DMS79 (cell line): Measurements from ENCODE around the gene CERS6.
A peak's percentile ranks its signal among the peaks of the same experiment; 100 is the strongest.

Source experiments
- DNase-seq: peaks from one replicate; lab custom pipeline; 2025; lab: John Stamatoyannopoulos, UW

Gene CERS6

DNA sequence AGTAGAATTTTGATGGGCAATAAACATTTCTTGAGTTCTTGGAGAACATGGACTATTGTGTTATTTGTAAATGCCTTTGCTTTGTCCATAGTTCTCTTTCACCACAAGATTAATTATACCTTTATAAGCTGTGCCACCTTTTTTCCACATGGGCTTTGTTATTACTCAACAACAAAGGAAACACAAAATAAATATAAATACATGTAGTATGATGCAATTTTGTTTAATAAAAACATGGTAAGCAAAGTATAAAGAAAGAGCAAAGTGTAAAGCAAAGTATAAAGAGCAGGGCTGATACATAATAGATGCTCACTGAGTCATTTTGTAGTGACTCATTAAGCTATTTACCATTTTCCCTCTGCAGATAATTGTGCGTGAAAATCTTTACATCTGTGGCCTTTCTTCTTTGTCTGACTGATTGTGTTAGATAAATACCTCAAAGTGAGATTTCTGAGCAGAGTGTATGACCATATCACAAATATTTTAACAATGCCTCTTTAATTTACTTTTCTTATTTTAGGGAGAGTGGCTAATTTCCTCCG lies 80.9 kb downstream of the CERS6 start:
- DNase-seq: no peak

DNA sequence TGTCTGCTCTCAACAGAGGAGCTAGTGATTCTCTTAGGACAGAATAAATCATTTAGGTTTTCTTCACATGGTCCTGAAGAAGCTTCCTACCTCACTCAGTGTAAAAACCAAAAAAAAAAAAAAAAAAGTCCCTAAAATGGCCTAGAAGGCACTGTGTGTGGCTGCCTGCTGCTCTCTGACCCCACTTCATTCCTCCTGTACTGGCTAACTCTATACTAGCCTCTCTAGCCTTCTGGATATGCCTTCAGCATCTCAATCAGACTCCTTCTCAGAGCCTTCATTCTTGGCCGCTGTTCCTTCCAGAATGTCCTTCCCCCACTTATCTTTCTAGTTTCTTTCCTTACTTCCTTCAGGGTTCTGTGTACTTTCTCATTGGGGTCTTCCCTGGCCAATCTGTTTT lies 82.1 kb downstream of the CERS6 start:
- no peak for DNase-seq

DNA sequence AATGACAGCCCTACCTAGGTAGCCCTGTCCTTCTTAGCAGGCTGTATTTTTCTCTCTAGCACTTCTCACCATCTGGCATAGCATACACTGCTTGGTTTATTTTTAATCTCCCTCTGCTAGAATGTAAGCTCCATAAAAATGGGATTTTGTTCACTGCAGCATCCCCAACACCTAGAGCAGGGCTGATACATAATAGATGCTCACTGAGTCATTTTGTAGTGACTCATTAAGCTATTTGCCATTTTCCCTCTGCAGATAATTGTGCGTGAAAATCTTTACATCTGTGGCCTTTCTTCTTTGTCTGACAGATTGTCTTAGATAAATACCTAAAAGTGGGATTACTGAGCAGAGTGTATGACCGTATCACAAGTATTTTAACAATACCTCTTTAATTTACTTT lies 82.5 kb downstream of the CERS6 start:
- no peak for DNase-seq

- no peak for DNase-seq
Observed at GRCh38 chr2:168539945-168540344, 83.9 kb downstream of the CERS6 start.

- no peak for DNase-seq
Observed at GRCh38 chr2:168541858-168542257, 85.8 kb downstream of the CERS6 start.

GRCh38 chr2:168543037-168543436 lies 87.0 kb downstream of the CERS6 start:
- no peak for DNase-seq

DNA sequence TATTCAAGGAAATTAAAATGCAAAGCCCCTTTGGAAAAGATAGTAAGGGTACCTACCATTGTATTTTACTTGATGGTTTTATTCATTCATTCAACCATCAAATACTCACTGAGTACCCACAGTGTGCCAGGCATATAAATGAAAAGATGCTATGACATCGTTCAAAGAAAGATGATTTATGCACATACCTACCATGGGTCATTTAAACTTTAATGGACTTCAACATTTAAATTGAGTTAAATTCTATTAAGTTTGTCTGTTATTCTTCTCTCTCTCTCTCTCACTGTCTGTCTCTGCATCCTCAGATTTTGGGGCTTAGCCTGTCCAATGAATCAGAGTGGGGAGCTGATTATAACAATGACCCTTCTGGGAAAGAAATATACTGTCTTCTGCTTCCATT lies 87.9 kb downstream of the CERS6 start:
- DNase-seq: no peak

DNA sequence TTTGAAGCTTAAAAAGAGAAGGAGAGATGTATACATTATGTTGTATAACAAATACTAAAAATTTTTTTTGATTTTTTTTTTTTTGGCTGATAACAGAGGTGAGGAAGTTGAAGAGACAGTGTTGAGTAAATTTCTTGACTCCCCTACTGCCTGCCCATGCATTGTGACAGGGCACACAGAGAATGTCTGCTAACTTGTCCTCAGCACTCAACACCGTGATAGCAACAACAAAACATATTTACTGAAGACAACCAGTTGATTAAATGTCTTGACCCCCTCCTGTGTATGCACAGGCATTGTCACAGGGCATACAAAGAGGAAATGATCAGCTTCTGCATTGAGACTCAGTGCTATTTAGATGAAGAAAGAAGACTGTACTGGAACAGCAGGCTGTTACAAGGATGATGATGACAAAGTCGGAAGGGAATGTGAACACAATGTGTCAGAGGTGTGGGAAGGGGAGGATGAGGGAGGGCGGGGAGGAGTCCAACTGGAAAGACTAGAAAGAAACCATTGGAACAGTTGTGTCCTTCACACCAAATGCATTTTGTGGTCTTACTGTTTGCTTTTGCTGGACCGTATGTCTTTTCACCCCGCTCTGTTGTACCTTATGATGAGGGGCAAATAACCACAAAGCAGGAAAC lies 89.5 kb downstream of the CERS6 start:
- DNase-seq: no peak

- no peak for DNase-seq
Observed at GRCh38 chr2:168550670-168551069, 94.6 kb downstream of the CERS6 start.

GRCh38 chr2:168552450-168552856 lies 96.4 kb downstream of the CERS6 start:
- no peak for DNase-seq

DNA sequence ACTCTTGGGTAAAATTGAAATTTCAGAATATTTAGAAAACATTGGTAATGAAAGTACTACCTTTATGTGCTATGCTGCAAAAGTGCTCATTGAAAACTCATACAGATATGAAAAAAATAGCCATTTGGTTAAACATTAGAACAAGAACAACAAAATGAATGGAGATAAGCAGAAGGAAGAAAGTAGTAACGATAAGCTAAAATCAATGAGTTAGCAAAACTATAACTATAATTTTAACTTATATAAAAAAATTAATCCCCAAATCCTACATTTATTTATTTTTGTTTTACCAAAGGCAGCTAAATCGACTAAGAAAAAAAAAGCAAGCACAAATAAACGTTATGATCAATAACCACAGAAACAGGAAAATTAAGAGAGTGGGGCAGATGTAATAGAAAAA lies 99.2 kb downstream of the CERS6 start:
- DNase-seq: no peak

GRCh38 chr2:168559187-168559586 lies 103.1 kb downstream of the CERS6 start:
- peak; percentile 7 for DNase-seq

- DNase-seq: no peak
Observed at GRCh38 chr2:168560817-168561499, 104.9 kb downstream of the CERS6 start.

DNA sequence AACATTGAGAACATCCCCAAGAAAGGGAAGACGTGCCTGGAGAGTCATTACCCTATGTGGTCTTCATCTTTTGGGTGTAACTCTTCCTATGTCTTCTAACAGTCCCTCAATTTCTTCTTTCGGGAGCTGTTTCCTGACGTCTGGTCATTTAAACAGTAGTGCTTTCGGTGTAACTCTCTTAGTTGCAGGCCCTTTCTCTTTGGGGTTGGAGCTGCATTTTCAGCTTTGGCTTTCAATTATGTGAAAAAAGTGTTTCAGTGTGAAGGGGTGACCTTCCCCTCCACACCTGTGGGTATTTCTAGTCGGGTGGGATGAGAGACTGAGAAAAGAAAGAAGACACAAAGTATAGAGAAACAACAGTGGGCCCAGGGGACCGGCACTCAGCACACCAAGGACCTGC lies 105.9 kb downstream of the CERS6 start:
- DNase-seq: no peak

GRCh38 chr2:168562971-168563370 lies 106.9 kb downstream of the CERS6 start:
- DNase-seq: no peak

- DNase-seq: no peak
Observed at GRCh38 chr2:168564641-168565040, 108.6 kb downstream of the CERS6 start.

- DNase-seq: no peak
Observed at GRCh38 chr2:168565112-168565511, 109.0 kb downstream of the CERS6 start.

GRCh38 chr2:168565512-168565911 lies 109.4 kb downstream of the CERS6 start:
- no peak for DNase-seq

DNA sequence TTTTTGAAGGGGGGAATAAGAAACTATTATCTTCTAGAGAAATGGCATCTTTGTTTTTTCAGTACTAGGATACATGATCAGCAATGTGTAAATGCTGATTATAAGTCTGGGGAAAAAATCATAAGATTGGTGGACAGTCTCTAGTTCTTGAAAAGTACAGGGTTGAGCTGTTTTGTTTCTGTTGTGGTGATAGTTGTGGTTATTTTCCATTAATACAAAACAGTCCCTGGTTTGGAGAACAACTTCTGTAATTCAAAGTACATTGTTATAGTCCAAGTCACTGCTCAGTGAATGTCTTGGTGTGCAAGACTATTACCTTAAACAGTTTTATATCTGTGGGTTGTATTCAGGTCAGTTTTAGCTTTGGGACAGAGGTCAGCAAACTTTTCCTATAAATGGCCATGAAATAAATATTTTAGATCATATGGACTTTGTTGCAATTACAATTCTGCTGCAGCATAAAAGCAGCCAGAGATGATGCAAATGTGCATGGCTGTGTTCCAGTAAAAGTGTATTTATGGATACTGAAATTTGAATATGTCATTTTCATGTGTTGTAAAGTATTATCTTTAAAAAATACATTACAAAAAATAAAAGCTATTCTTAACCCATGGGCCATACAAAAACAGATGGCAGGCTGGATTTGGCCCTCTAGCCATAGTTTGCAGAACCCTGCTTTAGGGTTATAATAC lies 111.0 kb downstream of the CERS6 start:
- DNase-seq: no peak

DNA sequence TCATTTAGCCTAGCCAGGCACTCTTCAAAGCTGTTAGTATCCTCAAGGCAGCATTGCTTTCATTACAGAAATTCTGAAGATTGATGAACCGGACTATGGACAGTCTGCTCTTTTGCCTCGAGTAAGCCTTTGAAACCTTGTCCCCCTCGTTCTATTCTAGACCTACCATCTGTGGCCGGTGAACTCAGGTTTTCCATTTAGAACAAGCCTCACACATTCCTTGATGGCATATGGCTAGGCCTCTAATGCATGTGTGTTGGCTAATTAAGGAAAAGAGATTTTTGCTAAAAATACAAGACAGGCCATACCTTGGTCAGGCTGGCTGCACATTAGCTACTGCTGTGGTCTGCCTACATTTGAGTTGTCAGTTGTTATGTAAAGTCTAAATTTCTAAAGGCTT lies 111.8 kb downstream of the CERS6 start:
- DNase-seq: no peak

DNA sequence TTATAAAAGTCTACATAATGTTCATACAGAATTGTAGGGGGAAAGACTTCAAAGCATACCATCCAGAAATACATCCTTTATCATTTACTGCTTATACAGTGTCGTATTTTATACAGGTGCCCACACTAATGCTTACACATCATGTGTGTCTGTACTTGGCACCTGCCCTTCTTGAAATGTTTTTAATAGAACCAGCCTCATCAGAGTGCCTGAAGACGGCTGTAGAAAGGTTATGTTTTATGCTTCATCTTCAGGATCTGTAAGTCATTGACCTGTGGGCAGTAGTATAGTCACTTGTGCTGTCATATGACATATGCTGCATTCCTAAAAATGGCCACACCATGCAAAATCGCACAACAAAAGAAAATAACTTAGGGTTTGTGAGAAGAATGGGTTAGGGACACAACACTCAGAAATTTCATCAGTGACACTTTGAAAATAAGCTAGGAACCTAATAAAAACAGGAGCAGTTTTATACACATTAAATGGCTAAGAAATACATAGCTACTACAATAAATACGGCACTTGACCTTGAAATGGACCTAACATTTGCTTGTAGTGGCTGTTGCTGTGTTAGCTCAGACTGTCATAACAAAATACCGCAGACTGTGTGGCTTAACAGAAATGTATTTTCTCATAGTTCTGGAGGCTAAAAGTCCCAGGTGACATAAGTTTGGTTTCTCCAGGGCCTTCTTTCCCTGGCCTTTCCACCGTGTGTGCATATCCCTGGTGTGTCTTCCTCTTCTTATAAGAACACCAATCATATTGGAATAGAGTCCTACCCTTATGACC lies 112.6 kb downstream of the CERS6 start:
- DNase-seq: no peak

DNA sequence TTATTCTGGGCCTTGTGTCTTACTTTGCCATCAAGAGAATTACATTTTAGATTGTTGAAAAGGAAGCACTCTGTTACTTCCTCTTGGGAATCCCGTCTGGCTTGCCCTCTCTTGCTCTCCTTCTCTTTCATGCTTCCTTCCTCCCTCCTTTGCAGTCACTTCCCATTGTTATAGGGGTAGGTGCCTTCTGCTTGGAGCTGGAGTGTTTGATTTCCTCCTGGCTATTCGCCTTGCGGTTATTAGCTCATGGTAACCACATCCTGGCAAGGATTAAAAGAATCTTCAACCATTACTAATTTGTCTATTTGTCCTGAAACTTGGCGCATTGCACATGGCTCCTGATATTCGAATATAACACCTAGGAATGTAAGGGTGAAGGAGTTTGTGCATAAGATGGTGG lies 115.0 kb downstream of the CERS6 start:
- DNase-seq: no peak
